Measurements from ENCODE around the gene ZBTB44.
"Not testable (repeated sequence)": the region's sequence is repeated elsewhere in the genome, so short reads cannot be mapped to it uniquely, and the experiment has no call there.

ZBTB44 gene

GRCh38 chr11:130312046-130312445, 2.7 kb downstream of the ZBTB44 start:
- no peak for DNase-seq

GRCh38 chr11:130310622-130311021, 4.1 kb downstream of the ZBTB44 start:
- DNase-seq: no peak

- DNase-seq: no peak
Observed at GRCh38 chr11:130308886-130309285, 5.8 kb downstream of the ZBTB44 start.

- no peak for DNase-seq
Observed at GRCh38 chr11:130308059-130308458, 6.7 kb downstream of the ZBTB44 start.

GRCh38 chr11:130304651-130305050, 10.1 kb downstream of the ZBTB44 start:
- no peak for DNase-seq

- DNase-seq: no peak
Observed at GRCh38 chr11:130301002-130301401, 13.7 kb downstream of the ZBTB44 start.

GRCh38 chr11:130300567-130300966, 14.2 kb downstream of the ZBTB44 start:
- no peak for DNase-seq

- no peak for DNase-seq
Observed at GRCh38 chr11:130299978-130300377, 14.7 kb downstream of the ZBTB44 start.

- DNase-seq: no peak
Observed at GRCh38 chr11:130295657-130296056, 19.1 kb downstream of the ZBTB44 start.

GRCh38 chr11:130282111-130282510, 32.6 kb downstream of the ZBTB44 start:
- DNase-seq: no peak

- DNase-seq: not testable (repeated sequence)
Observed at GRCh38 chr11:130281341-130281740, 33.4 kb downstream of the ZBTB44 start.

GRCh38 chr11:130279989-130280388, 34.7 kb downstream of the ZBTB44 start:
- no peak for DNase-seq

GRCh38 chr11:130278745-130279144, 36.0 kb downstream of the ZBTB44 start:
- DNase-seq: no peak

- DNase-seq: no peak
Observed at GRCh38 chr11:130278151-130278550, 36.6 kb downstream of the ZBTB44 start.

GRCh38 chr11:130272336-130272735, 42.4 kb downstream of the ZBTB44 start:
- DNase-seq: no peak

GRCh38 chr11:130269326-130269943, 45.3 kb downstream of the ZBTB44 start:
- DNase-seq: no peak

GRCh38 chr11:130263351-130263750, 51.4 kb downstream of the ZBTB44 start:
- DNase-seq: no peak

GRCh38 chr11:130262424-130262823, 52.3 kb downstream of the ZBTB44 start:
- no peak for DNase-seq

- DNase-seq: no peak
Observed at GRCh38 chr11:130261571-130261970, 53.1 kb downstream of the ZBTB44 start.

- DNase-seq: no peak
Observed at GRCh38 chr11:130260742-130261141, 54.0 kb downstream of the ZBTB44 start.

- DNase-seq: no peak
Observed at GRCh38 chr11:130260080-130260627, 54.6 kb downstream of the ZBTB44 start.

GRCh38 chr11:130251763-130252162, 63.0 kb downstream of the ZBTB44 start:
- DNase-seq: not testable (repeated sequence)

- not testable (repeated sequence) for DNase-seq
Observed at GRCh38 chr11:130249929-130250328, 64.8 kb downstream of the ZBTB44 start.

- DNase-seq: no peak
Observed at GRCh38 chr11:130249371-130249770, 65.3 kb downstream of the ZBTB44 start.

- no peak for DNase-seq
Observed at GRCh38 chr11:130247319-130247718, 67.4 kb downstream of the ZBTB44 start.

Measured in 8988T (cell line).